H1 (cell line): ENCODE measurements around the gene SENP2. TPM values are rescaled to one million over a fixed set of nuclear protein-coding genes. Genes with fewer than 3 reads are reported as not detected.

ENCODE experiments used
- NANOG ChIP-seq: IDR thresholded peaks from 2 replicates; pipeline ENCODE4 v1.6.1; 2011; ENCODE audit warnings: low read length, low read depth, mild to moderate bottlenecking, inconsistent platforms; ENCODE audit not compliant: insufficient read depth, poor library complexity, severe bottlenecking
- PHF8 ChIP-seq: fragments of 200-600 bp; sonication (generic); conservative IDR thresholded peaks from 2 replicates; pipeline ENCODE4 v1.7.1; 2012; ENCODE audit warnings: low read depth, mild to moderate bottlenecking, inconsistent platforms, low read length, moderate library complexity
- polyA plus RNA-seq, 7 experiments: library from polyadenylated mRNA; depleted of rRNA in 3 of 7; stranded (reverse) in 5 of 7; unstranded in 2 of 7; fragments of >200 nt in 5 of 7; fragments of 200-250 nt in 2 of 7; gene quantifications; 1 replicate in 5 of 7; 2 replicates in 1 of 7; 4 replicates in 1 of 7; pipeline versions ENCODE4 v1.2.1 to v1.2.3, GENCODE V29; 2011 to 2013; ENCODE audit warnings: missing spikeins in 2 of 7, mixed read lengths in 2 of 7
- total RNA-seq: library from RNA; stranded (reverse); fragmentation: NEBNext Ultra II Directional; extraction: Animal tissue kit (Norgen Biotek cat#: 25700); gene quantifications from 2 replicates; pipeline ENCODE4 v1.2.1, GENCODE V29; 2021

SENP2 gene
- total and polyA plus RNA-seq, 2 of the 8 experiments (the other 6 are each of a cell fraction or from before 2014, with no cell fraction given), result 25.2 to 69.3 TPM

DNA sequence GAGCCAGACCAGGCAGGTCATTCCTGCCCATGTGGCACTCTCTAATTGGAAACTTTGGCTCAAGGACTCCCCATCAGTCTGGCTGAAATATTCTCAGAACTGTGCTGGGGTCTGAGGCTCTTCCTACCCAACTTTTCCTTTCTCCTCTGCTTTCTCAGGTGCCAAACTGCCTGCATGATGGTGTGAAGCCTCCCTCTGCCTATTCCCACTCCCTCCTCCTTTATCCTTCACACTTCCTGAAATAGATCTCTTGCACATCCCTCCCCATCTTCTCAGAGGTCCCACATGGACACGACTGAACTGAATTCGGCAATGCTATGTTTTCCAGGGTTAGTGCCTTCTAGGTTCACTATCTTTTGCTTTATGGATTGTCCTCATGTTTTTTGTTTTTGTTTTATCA, 46.2 kb upstream of the SENP2 start (continued):
- no peak for TF ChIP-seq NANOG
- no peak for TF ChIP-seq PHF8
- TF ChIP-seq, all 59 proteins: peak for 0
